CD4-positive, alpha-beta T cell treated with Interferon alpha-2 for 1 hour (primary cell): ENCODE results near the gene GFER.
"Not testable (repeated sequence)": the region's sequence is repeated elsewhere in the genome, so short reads cannot be mapped to it uniquely, and the experiment has no call there.

Experiments used
- DNase-seq, 2 donors: peaks; one replicate each; pipeline ENCODE4 v3.0.0-alpha.2; 2020 to 2022

Gene GFER

GRCh38 chr16:1983544-1984346 is at the start of gene GFER:
GFER (plus strand) TSS chr16:1984193; CDS start chr16:1984219, 26 bp downstream.
- peak; percentile 82 to 83 for DNase-seq

- DNase-seq, result no peak
Measured at GRCh38 chr16:1936945-1937479, 47.0 kb upstream of the GFER start.

- DNase-seq, result peak; percentile 8 to 49
Measured at GRCh38 chr16:1938316-1938715, 45.7 kb upstream of the GFER start.

- DNase-seq, result no peak
Measured at GRCh38 chr16:1938910-1939309, 45.1 kb upstream of the GFER start.

- not testable (repeated sequence) for DNase-seq
Measured at GRCh38 chr16:1939833-1940232, 44.2 kb upstream of the GFER start.

GRCh38 chr16:1940273-1941161 is 43.5 kb upstream of the GFER start:
- no peak for DNase-seq

GRCh38 chr16:1941162-1942046 is 42.6 kb upstream of the GFER start:
- DNase-seq, result no peak

GRCh38 chr16:1942047-1942809 is 41.8 kb upstream of the GFER start:
- peak; percentile 32 to 61 for DNase-seq

- peak; percentile 99 for DNase-seq
Measured at GRCh38 chr16:1942810-1943726, 40.9 kb upstream of the GFER start, which contains the start of gene MSRB1. MSRB1 (minus strand) TSS chr16:1943199; CDS start chr16:1943156, 43 bp downstream.

- DNase-seq, result no peak
Measured at GRCh38 chr16:1944612-1945199, 39.3 kb upstream of the GFER start.

- DNase-seq, result no peak
Measured at GRCh38 chr16:1945559-1946391, 38.2 kb upstream of the GFER start.

- no peak for DNase-seq
Measured at GRCh38 chr16:1946495-1947368, 37.3 kb upstream of the GFER start.

GRCh38 chr16:1947369-1947670 is 36.7 kb upstream of the GFER start:
- no peak for DNase-seq

- DNase-seq, result no peak
Measured at GRCh38 chr16:1949507-1949906, 34.5 kb upstream of the GFER start.

GRCh38 chr16:1950047-1950446 is 33.9 kb upstream of the GFER start:
- no peak for DNase-seq

GRCh38 chr16:1950559-1950958 is 33.4 kb upstream of the GFER start:
- no peak for DNase-seq

GRCh38 chr16:1953734-1954133 is 30.3 kb upstream of the GFER start:
- DNase-seq, result no peak

GRCh38 chr16:1957434-1958142 is 26.4 kb upstream of the GFER start:
- not testable (repeated sequence) for DNase-seq
